ENCODE measurements around the gene TUFM. TPM values are rescaled to one million over a fixed set of nuclear protein-coding genes. Genes with fewer than 3 reads are reported as not detected.

The TUFM gene
- polyA plus RNA-seq, 3 donors, result 146 to 157 (median 148) TPM

DNA sequence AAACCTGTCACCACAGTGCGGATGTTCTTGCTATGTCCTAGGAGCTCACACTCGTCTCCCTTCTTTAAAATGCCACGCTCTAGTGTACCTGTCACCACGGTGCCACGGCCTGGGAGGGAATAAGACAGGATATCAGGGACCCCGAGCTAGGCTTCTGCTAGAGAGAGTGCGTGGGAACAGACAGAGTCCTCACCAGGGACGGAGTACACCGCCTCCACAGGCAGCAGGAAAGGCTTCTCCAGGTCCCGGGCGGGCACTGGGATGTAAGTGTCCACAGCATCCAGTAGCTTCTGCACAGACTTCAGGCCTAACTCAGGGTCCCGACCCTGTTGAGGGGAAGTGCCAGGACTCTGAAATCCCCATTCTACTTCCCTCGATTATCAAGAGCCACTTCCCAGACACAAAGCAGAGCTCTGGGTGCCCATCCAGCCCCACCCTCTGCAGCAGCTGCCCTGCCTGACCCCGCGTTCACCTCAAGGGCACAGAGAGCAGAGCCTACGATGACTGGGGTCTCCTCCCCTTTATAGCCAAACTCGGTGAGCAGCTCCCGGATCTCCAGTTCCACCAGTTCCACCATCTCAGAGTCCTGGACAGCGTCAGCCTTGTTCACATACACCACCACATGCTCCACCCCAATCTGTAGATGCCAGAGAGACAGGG, 1.8 kb downstream of the TUFM start:
- Mint-ChIP-seq H3K36me3 (peaks cover 38 to 43% of the 10 kb centered on the region in 2 donors), H3K27me3 (ENCODE audit: low read depth in 3 of 3) (no peaks in the 10 kb centered on the region), H3K9me3 (no peaks in the 10 kb centered on the region), H3K4me1 (peaks cover 29% of the 10 kb centered on the region), H3K4me3 (peak overlapping the region in 1 of 2 donors; percentile 20), H3K27ac (peak overlapping the region in 2 of 7 donors; percentile 54 to 62)
- Histone ChIP-seq H3K9me3 (replicated peaks in 1 of 2; ENCODE audit: control insufficient read depth in 1 of 2, insufficient read depth in 1 of 2, low read length in 2 of 2) (no peaks in the 10 kb centered on the region), H3K27me3 (ENCODE audit: control insufficient read depth in 2 of 2, insufficient read depth in 2 of 2, low read length in 2 of 2) (no peaks in the 10 kb centered on the region), H3K36me3 (replicated peaks in 1 of 2; ENCODE audit: control insufficient read depth in 1 of 2, insufficient read depth in 2 of 2, low read length in 2 of 2) (peaks cover 29 to 38% of the 10 kb centered on the region in 2 donors), H2AFZ (ENCODE audit: insufficient read depth, low read depth, low read length, poor library complexity, severe bottlenecking) (no peak overlapping the region), H4K20me1 (ENCODE audit: insufficient read depth, low read length) (no peaks in the 10 kb centered on the region), H3K79me2 (ENCODE audit: insufficient read depth, low read length) (peaks cover 27% of the 10 kb centered on the region), H3K4me3 (replicated peaks in 1 of 3; ENCODE audit: low read depth in 2 of 3, low read length in 3 of 3) (no peak overlapping the region), H3K4me2 (replicated peaks; ENCODE audit: extremely low read depth, low read length, poor library complexity, severe bottlenecking) (no peak overlapping the region), H3K4me1 (ENCODE audit: control insufficient read depth in 1 of 2, insufficient read depth in 2 of 2, low read length in 2 of 2) (peaks cover 27 to 32% of the 10 kb centered on the region in 2 donors), H3K27ac (ENCODE audit: low read depth in 1 of 2, low read length in 2 of 2) (no peak overlapping the region), H3K9ac (ENCODE audit: insufficient read depth, low read length, poor library complexity, severe bottlenecking) (no peak overlapping the region)
- DNase-seq, result no peak
- intact Hi-C loops (cut with micrococcal nuclease), result loop anchor here (10.0 kb wide), 2 partner anchors 80 to 290 kb away; partner anchors contain the start of genes RABEP2 (in 1 of the 2) and SGF29 (in 1 of the 2)
- 94% methylated on average over 16 of the region's 19 CpGs for WGBS (ENCODE audit: insufficient coverage)
- TF ChIP-seq, protein P1, sequence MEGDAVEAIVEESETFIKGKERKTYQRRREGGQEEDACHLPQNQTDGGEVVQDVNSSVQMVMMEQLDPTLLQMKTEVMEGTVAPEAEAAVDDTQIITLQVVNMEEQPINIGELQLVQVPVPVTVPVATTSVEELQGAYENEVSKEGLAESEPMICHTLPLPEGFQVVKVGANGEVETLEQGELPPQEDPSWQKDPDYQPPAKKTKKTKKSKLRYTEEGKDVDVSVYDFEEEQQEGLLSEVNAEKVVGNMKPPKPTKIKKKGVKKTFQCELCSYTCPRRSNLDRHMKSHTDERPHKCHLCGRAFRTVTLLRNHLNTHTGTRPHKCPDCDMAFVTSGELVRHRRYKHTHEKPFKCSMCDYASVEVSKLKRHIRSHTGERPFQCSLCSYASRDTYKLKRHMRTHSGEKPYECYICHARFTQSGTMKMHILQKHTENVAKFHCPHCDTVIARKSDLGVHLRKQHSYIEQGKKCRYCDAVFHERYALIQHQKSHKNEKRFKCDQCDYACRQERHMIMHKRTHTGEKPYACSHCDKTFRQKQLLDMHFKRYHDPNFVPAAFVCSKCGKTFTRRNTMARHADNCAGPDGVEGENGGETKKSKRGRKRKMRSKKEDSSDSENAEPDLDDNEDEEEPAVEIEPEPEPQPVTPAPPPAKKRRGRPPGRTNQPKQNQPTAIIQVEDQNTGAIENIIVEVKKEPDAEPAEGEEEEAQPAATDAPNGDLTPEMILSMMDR (IDR thresholded peaks at IDR 0.05), result no peak

DNA sequence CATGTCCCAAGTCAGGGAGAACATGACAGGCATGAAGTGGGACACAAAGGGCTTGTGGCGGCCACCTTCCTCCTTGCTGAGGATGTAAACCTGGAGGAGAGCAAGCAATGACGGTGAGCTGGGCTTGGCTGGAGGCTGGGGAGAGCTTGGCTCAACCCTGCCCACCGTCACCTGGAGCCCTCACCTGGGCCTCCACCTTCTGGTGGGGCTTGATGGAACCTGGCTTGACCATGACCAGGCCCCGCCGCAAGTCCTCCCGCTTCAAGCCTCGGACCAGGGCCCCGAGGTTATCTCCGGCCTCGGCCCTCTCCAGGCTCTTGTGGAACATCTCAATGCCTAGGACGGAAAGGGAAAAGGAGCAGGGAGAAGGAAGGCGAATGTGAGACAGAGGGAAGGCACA, 2.4 kb downstream of the TUFM start:
- H3K27ac Mint-ChIP-seq, result no peak overlapping the region

More for the DNA sequence above, 2.4 kb downstream of the TUFM start:
- Histone ChIP-seq H3K27ac (ENCODE audit: low read depth in 1 of 2, low read length in 2 of 2) (no peak overlapping the region), H3K4me1 (ENCODE audit: control insufficient read depth in 1 of 2, insufficient read depth in 2 of 2, low read length in 2 of 2) (peaks cover 30 to 38% of the 10 kb centered on the region in 2 donors), H3K4me3 (replicated peaks in 1 of 3; ENCODE audit: low read depth in 2 of 3, low read length in 3 of 3) (no peak overlapping the region), H3K9me3 (replicated peaks in 1 of 2; ENCODE audit: control insufficient read depth in 1 of 2, insufficient read depth in 1 of 2, low read length in 2 of 2) (no peaks in the 10 kb centered on the region), H3K79me2 (ENCODE audit: insufficient read depth, low read length) (peaks cover 27% of the 10 kb centered on the region), H2AFZ (ENCODE audit: insufficient read depth, low read depth, low read length, poor library complexity, severe bottlenecking) (no peak overlapping the region), H3K36me3 (replicated peaks in 1 of 2; ENCODE audit: control insufficient read depth in 1 of 2, insufficient read depth in 2 of 2, low read length in 2 of 2) (peaks cover 29 to 41% of the 10 kb centered on the region in 2 donors), H3K4me2 (replicated peaks; ENCODE audit: extremely low read depth, low read length, poor library complexity, severe bottlenecking) (no peak overlapping the region), H3K9ac (ENCODE audit: insufficient read depth, low read length, poor library complexity, severe bottlenecking) (no peak overlapping the region), H4K20me1 (ENCODE audit: insufficient read depth, low read length) (no peaks in the 10 kb centered on the region), H3K27me3 (ENCODE audit: control insufficient read depth in 2 of 2, insufficient read depth in 2 of 2, low read length in 2 of 2) (no peaks in the 10 kb centered on the region)
- Mint-ChIP-seq H3K36me3 (peaks cover 39 to 46% of the 10 kb centered on the region in 2 donors), H3K9me3 (no peaks in the 10 kb centered on the region), H3K27me3 (ENCODE audit: low read depth in 3 of 3) (no peaks in the 10 kb centered on the region), H3K4me3 (no peak overlapping the region), H3K4me1 (peaks cover 33% of the 10 kb centered on the region)
- intact Hi-C loops (cut with micrococcal nuclease), result loop anchor here (10.0 kb wide), 2 partner anchors 81 to 289 kb away; partner anchors contain the start of genes RABEP2 (in 1 of the 2) and SGF29 (in 1 of the 2)
- 100% methylated on average over 6 of the region's 12 CpGs for WGBS (ENCODE audit: insufficient coverage)
- no peak for DNase-seq
- TF ChIP-seq, protein P1 (IDR thresholded peaks at IDR 0.05), result no peak

All from CD14-positive monocyte (primary cell).